ENCODE results near the gene HSPBAP1. TPM values are rescaled to one million over a fixed set of nuclear protein-coding genes. Genes with fewer than 3 reads are reported as not detected.

HSPBAP1 gene
- total RNA-seq, 2 donors from 2014 or later = 5.1 to 6.7 TPM

- H3K4me3 Mint-ChIP-seq = no peak overlapping the region
- H3K4me1 Mint-ChIP-seq = peaks cover 20% of the 10 kb centered on the region
- H3K9me3 Mint-ChIP-seq = no peaks in the 10 kb centered on the region
- H3K27ac Mint-ChIP-seq = no peak overlapping the region
- no peak for ATAC-seq (replicated peaks)
- H3K36me3 Mint-ChIP-seq (ENCODE audit: low read depth) = no peaks in the 10 kb centered on the region
- no peaks in the 10 kb centered on the region for H3K27me3 Mint-ChIP-seq
Observed at GRCh38 chr3:122795674-122796195, 2.1 kb upstream of the HSPBAP1 start.

GRCh38 chr3:122794779-122795673, 1.4 kb upstream of the HSPBAP1 start, which contains the start of gene SLC49A4:
Gene SLC49A4 (plus strand): TSS chr3:122795069. CDS start chr3:122795193, 124 bp downstream.
- H3K27ac Mint-ChIP-seq = peak within 1 kb of the TSS; percentile 85
- peaks cover 20% of the 10 kb centered on the region for H3K4me1 Mint-ChIP-seq
- no peak within 1 kb of the TSS for H3K4me3 Mint-ChIP-seq
- H3K36me3 Mint-ChIP-seq (ENCODE audit: low read depth) = no peaks in the 10 kb centered on the region
- H3K27me3 Mint-ChIP-seq = no peaks in the 10 kb centered on the region
- peak; percentile 81 for ATAC-seq (replicated peaks)
- no peaks in the 10 kb centered on the region for H3K9me3 Mint-ChIP-seq

- H3K27ac Mint-ChIP-seq = peak overlapping the region; percentile 85
- no peak for ATAC-seq (replicated peaks)
- no peaks in the 10 kb centered on the region for H3K36me3 Mint-ChIP-seq (ENCODE audit: low read depth)
- peaks cover 20% of the 10 kb centered on the region for H3K4me1 Mint-ChIP-seq
- H3K27me3 Mint-ChIP-seq = no peaks in the 10 kb centered on the region
- H3K4me3 Mint-ChIP-seq = no peak overlapping the region
- no peaks in the 10 kb centered on the region for H3K9me3 Mint-ChIP-seq
Observed at GRCh38 chr3:122794483-122794778, 800 bp upstream of the HSPBAP1 start.

GRCh38 chr3:122789585-122790273, 3.9 kb downstream of the HSPBAP1 start:
- Mint-ChIP-seq H3K27me3 (no peaks in the 10 kb centered on the region), H3K27ac (no peak overlapping the region), H3K9me3 (no peaks in the 10 kb centered on the region), H3K4me3 (no peak overlapping the region), H3K4me1 (peaks cover 16% of the 10 kb centered on the region), H3K36me3 (ENCODE audit: low read depth) (no peaks in the 10 kb centered on the region)
- ATAC-seq (replicated peaks) = no peak

GRCh38 chr3:122787872-122788271, 5.8 kb downstream of the HSPBAP1 start:
- no peaks in the 10 kb centered on the region for H3K9me3 Mint-ChIP-seq
- no peak for ATAC-seq (replicated peaks)
- no peaks in the 10 kb centered on the region for H3K36me3 Mint-ChIP-seq (ENCODE audit: low read depth)
- H3K4me1 Mint-ChIP-seq = peaks cover 12% of the 10 kb centered on the region
- no peak overlapping the region for H3K4me3 Mint-ChIP-seq
- peak overlapping the region; percentile 35 for H3K27ac Mint-ChIP-seq
- no peaks in the 10 kb centered on the region for H3K27me3 Mint-ChIP-seq

- Mint-ChIP-seq H3K27ac (no peak overlapping the region), H3K36me3 (ENCODE audit: low read depth) (no peaks in the 10 kb centered on the region), H3K4me1 (peaks cover 8% of the 10 kb centered on the region), H3K4me3 (no peak overlapping the region), H3K27me3 (no peaks in the 10 kb centered on the region), H3K9me3 (no peaks in the 10 kb centered on the region)
- ATAC-seq (replicated peaks) = peak; percentile 85
Observed at GRCh38 chr3:122786066-122786465, 7.6 kb downstream of the HSPBAP1 start.

- Mint-ChIP-seq H3K27me3 (no peaks in the 10 kb centered on the region), H3K4me3 (no peak overlapping the region), H3K27ac (no peak overlapping the region), H3K9me3 (no peaks in the 10 kb centered on the region), H3K4me1 (peaks cover 8% of the 10 kb centered on the region), H3K36me3 (ENCODE audit: low read depth) (no peaks in the 10 kb centered on the region)
- ATAC-seq (replicated peaks) = no peak
Observed at GRCh38 chr3:122785231-122785630, 8.4 kb downstream of the HSPBAP1 start.

GRCh38 chr3:122784436-122784835, 9.2 kb downstream of the HSPBAP1 start:
- no peak overlapping the region for H3K27ac Mint-ChIP-seq
- H3K4me1 Mint-ChIP-seq = peaks cover 8% of the 10 kb centered on the region
- H3K27me3 Mint-ChIP-seq = no peaks in the 10 kb centered on the region
- H3K36me3 Mint-ChIP-seq (ENCODE audit: low read depth) = no peaks in the 10 kb centered on the region
- H3K4me3 Mint-ChIP-seq = no peak overlapping the region
- H3K9me3 Mint-ChIP-seq = no peaks in the 10 kb centered on the region
- no peak for ATAC-seq (replicated peaks)

- H3K36me3 Mint-ChIP-seq (ENCODE audit: low read depth) = no peaks in the 10 kb centered on the region
- no peak for ATAC-seq (replicated peaks)
- H3K27ac Mint-ChIP-seq = no peak overlapping the region
- no peaks in the 10 kb centered on the region for H3K9me3 Mint-ChIP-seq
- H3K4me1 Mint-ChIP-seq = peaks cover 5% of the 10 kb centered on the region
- H3K4me3 Mint-ChIP-seq = no peak overlapping the region
- H3K27me3 Mint-ChIP-seq = no peaks in the 10 kb centered on the region
Observed at GRCh38 chr3:122782804-122783203, 10.8 kb downstream of the HSPBAP1 start.

- Mint-ChIP-seq H3K4me3 (no peak overlapping the region), H3K4me1 (peaks cover 4% of the 10 kb centered on the region), H3K36me3 (ENCODE audit: low read depth) (peaks cover 8% of the 10 kb centered on the region), H3K27me3 (no peaks in the 10 kb centered on the region), H3K9me3 (no peaks in the 10 kb centered on the region), H3K27ac (no peak overlapping the region)
- no peak for ATAC-seq (replicated peaks)
Observed at GRCh38 chr3:122777563-122777962, 16.1 kb downstream of the HSPBAP1 start.

- no peak overlapping the region for H3K4me3 Mint-ChIP-seq
- peaks cover 4% of the 10 kb centered on the region for H3K4me1 Mint-ChIP-seq
- no peak for ATAC-seq (replicated peaks)
- no peaks in the 10 kb centered on the region for H3K27me3 Mint-ChIP-seq
- H3K9me3 Mint-ChIP-seq = no peaks in the 10 kb centered on the region
- H3K36me3 Mint-ChIP-seq (ENCODE audit: low read depth) = peaks cover 8% of the 10 kb centered on the region
- no peak overlapping the region for H3K27ac Mint-ChIP-seq
Observed at GRCh38 chr3:122776675-122777468, 16.8 kb downstream of the HSPBAP1 start.

GRCh38 chr3:122774564-122774963, 19.1 kb downstream of the HSPBAP1 start:
- peak overlapping the region; percentile 10 for H3K27ac Mint-ChIP-seq
- peaks cover 24% of the 10 kb centered on the region for H3K36me3 Mint-ChIP-seq (ENCODE audit: low read depth)
- ATAC-seq (replicated peaks) = peak; percentile 67
- no peaks in the 10 kb centered on the region for H3K27me3 Mint-ChIP-seq
- H3K4me1 Mint-ChIP-seq = peaks cover 4% of the 10 kb centered on the region
- no peak overlapping the region for H3K4me3 Mint-ChIP-seq
- H3K9me3 Mint-ChIP-seq = no peaks in the 10 kb centered on the region

GRCh38 chr3:122773944-122774509, 19.6 kb downstream of the HSPBAP1 start:
- Mint-ChIP-seq H3K9me3 (no peaks in the 10 kb centered on the region), H3K36me3 (ENCODE audit: low read depth) (peaks cover 29% of the 10 kb centered on the region), H3K4me3 (no peak overlapping the region), H3K27me3 (no peaks in the 10 kb centered on the region), H3K27ac (peak overlapping the region; percentile 10), H3K4me1 (peaks cover 4% of the 10 kb centered on the region)
- ATAC-seq (replicated peaks) = no peak

GRCh38 chr3:122772827-122773226, 20.8 kb downstream of the HSPBAP1 start:
- Mint-ChIP-seq H3K27ac (no peak overlapping the region), H3K9me3 (no peaks in the 10 kb centered on the region), H3K4me1 (peaks cover 4% of the 10 kb centered on the region), H3K27me3 (no peaks in the 10 kb centered on the region), H3K4me3 (no peak overlapping the region), H3K36me3 (ENCODE audit: low read depth) (peaks cover 38% of the 10 kb centered on the region)
- no peak for ATAC-seq (replicated peaks)

Data from activated T-helper 17 cell treated with anti-CD3 and anti-CD28 coated beads, Interleukin-2, amount 50 U/mL, for 72 hours (primary cell).